ENCODE measurements around the gene HAP1.
"Not testable (repeated sequence)": the region's sequence is repeated elsewhere in the genome, so short reads cannot be mapped to it uniquely, and the experiment has no call there.

HAP1 gene, protein sequence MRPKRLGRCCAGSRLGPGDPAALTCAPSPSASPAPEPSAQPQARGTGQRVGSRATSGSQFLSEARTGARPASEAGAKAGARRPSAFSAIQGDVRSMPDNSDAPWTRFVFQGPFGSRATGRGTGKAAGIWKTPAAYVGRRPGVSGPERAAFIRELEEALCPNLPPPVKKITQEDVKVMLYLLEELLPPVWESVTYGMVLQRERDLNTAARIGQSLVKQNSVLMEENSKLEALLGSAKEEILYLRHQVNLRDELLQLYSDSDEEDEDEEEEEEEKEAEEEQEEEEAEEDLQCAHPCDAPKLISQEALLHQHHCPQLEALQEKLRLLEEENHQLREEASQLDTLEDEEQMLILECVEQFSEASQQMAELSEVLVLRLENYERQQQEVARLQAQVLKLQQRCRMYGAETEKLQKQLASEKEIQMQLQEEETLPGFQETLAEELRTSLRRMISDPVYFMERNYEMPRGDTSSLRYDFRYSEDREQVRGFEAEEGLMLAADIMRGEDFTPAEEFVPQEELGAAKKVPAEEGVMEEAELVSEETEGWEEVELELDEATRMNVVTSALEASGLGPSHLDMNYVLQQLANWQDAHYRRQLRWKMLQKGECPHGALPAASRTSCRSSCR

DNA sequence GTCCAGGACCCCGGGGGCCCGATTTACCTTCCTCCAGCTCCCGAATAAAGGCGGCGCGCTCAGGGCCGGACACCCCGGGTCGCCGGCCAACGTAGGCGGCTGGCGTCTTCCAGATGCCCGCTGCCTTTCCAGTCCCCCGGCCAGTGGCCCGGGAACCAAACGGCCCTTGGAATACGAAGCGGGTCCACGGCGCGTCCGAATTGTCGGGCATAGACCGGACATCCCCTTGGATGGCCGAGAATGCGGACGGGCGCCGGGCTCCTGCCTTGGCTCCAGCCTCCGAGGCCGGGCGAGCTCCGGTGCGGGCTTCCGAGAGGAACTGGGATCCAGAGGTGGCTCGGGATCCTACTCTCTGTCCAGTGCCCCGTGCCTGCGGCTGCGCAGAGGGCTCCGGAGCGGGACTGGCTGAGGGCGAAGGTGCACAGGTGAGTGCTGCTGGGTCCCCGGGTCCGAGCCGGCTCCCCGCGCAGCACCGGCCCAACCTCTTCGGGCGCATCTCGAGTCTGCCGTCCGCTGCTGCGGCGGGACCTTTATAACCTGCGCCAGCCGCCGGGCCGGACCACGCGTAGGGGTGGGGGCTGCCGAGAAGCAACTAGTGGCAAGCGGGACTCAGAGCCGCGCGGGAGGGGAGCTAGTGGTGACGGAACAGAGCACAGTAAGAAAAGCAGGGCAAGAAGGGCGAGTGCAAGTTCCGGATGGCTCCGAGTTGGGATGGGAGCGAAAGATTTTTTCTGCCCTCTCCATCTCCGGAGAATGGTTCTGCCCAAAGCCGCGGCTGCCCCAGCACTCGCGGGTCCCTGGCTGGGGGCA, at the start of gene HAP1:
HAP1 (minus strand) TSS at position 505 of the 810 bp plus-strand sequence; CDS start at position 496, 9 bp downstream.
- no peak for DNase-seq

DNA sequence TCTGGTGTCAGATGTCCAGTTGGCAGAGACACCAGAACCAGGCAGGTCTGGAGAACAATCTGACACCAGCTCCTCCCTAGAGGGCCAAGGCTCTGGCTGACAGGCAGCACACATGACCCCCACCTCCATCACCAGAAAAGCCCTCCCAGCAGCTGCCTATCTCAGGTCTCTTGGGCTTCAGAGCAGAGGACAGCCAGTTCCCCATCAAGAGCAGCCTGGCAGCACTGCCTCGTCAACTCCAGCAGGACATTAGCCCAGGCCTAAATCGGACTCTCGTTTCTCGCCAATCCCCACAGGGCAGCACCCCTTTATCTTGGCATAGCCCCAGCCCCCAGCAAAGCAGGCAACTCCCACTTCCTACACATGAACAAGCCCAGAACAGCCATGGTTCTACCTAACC, 47.7 kb upstream of the HAP1 start:
- no peak for DNase-seq

DNA sequence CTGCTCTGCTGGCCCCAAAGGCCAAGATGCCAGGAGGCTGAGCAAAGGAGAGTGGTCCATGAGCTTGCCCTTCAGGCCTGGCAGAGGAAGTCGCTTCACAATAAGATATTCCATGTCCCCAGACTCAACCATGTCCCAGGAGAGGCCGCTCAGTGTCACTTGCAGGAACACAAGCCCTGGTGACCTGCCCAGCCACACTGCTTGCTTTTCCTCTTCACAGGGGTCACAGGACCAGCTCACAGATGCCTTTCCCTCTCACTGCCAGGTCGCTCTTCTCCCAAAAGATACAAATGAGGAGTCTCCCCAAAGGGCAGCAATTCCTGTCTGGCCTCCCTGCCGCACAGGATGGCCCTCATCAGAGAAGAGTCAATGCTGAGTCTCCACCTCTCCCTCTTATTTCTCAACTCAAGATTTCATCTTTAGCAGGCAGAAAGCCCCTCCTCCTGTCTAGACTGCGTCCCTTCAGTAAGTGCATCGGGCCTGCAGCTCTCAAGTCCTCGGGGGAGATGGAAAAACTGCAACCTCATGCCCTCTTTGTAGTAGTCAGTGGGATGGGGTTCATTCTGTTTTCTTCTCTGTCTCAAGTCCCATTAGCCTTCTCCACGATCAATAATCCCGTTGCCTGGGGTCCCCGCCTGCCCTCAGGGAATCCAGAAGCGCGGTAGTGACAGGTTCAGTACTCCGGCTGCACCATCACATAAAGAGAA, 47.1 kb upstream of the HAP1 start:
- no peak for DNase-seq

DNA sequence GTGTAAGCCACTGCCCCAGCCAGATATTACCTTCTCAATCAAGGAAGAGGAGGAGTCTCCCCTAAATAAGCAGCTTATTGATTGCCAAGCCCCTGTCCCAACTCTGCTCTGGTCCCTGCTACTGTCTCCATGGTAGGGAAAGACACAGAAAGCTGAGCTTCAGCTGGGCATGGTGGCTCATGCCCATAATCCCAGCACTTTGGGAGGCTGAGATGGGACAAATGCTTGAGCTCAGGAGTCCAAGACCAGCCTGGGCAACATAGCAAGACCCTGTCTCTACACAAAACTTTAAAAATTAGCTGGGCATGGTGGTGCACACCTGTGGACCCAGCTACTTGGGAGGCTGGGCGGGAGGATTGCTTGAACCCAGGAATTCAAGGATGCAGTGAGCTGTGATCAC, 45.5 kb upstream of the HAP1 start:
- no peak for DNase-seq

DNA sequence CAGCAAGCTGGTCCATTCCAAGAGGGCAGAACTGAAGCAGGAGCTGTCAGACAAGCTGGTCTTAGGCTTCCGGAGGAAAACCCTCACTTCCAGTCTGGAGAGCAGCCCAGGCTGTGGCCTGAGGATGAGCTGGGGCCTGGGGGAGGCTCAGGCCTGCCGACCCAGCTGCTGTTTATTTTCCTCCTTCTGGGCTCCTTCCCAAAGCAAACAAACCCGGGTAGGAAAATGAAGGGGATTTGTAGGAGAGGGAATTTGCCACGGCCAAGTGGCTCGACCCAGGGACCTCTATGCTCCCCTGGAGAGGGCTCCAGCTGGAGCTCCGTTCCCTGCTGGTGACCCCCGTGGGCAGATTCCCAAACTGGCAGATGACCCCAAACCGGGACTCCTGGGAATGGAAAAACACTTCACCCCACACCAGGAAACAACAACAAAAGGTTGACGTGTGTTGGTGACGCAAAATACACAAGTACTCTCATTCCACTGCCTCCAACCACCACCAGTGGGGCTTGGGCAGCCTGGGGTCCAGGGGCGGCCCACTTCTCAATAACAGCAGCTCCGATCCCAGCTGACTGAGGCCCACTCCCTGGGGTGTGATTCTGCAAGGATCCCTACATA, 43.2 kb upstream of the HAP1 start:
- peak; percentile 93 for DNase-seq

DNA sequence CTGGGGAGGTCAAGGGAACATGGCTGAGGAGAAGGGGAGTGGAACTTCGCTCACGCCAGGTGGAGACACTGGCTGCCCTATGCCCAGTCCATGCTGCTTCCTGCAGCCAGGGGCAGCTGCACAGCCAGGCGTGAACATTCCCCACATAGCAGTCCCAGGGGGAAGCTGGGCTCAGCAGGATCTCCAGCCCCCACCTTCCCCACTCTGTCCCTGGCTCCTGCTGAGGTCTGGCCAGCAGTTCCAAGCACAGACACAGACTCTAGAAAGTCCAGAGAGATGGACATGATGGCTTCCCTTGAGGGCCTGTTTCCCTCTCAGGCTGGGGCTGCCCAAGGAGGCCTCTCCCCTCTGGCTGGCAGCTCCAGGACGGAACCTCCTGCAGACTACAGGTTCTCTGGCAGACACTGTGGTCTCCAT, 42.7 kb upstream of the HAP1 start:
- peak; percentile 73 for DNase-seq

DNA sequence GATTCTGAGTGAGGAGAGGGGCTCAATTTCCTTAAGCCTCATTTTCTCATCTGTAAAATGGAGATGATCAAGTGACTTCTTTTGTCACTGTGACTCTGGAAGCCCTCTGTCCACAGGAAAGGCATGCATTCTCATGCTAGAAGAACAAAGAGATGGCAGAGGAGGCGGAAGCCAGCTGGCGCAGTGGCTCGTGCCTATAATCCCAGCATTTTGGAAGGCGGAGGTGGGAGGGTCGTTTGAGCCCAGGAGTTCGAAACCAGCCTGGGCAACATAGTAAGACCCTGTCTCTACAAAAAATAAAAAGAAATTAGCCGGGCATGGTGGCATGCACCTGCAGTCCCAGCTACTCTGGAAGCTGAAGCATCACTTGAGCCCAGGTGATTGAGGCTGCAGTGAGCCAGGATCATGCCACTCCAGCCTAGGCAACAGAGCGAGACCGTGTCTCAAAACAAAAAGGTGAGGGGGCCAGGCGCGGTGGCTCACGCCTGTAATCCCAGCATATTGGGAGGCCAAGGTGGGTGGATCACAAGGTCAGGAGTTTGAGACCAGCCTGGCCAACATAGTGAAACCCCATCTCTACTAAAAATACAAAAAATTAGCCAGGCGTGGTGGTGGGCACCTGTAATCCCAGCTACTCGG, 41.9 kb upstream of the HAP1 start:
- not testable (repeated sequence) for DNase-seq

DNA sequence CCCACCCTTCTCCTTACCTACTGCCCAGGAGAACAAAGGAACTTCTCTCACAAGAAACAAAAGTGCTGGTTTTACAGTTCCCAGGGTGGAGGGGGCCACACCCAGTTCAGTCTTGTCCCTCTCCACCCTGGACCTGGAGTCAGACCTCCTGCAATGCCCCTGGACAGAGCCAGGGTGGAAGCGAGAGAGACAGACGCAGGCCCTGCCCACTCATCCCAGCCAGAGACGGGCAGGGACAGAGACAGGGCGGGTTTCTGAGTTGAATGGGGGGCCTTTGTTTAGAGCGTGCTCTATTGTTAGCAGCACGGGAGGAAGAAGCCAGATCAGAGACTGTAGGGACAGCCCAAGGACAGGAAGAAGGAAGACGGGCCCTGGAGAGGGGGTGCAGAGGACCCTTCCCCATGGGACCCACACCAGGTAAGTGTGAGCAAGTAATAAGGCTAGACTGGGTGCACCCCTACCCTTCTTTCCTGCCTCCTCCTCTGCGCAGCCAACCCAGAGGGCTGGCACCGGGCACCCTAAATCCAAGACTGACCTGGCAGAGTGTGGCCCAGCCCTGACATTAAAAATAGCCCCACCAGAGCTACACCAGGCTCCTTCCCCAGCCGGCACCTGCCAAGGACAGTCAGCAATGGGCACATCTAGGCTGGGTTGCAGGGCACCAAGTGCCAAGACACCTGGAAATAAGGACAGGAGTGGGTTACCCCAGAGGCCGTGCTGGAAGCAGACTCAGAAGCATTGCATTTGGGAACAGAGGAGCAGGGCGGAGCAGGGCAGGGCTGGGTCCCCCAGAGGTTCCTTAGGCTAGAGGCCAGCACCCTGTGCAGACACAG, 41.2 kb upstream of the HAP1 start:
- no peak for DNase-seq

DNA sequence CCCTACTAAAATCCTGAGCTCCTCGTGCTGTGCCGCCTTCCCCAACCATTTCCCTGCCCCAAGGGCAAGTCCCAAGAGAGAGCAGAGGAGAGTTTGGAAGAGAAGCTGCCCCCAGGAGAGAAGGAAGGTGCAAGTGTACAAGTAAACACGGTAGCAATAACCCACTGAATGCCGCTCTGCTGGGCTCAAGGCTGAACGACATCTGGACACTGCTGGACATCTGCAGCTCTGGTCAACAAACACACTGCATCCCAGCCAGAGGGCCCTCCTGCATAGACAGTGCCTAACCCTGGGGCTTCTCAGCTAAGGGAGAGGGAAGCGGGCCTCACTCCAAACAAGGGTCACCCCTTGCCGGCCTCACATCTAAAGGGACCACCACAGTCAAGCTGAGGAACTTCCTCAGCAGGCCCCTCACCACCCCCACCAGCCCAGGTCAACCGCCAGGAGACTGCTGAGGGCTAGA, 39.3 kb upstream of the HAP1 start:
- no peak for DNase-seq

DNA sequence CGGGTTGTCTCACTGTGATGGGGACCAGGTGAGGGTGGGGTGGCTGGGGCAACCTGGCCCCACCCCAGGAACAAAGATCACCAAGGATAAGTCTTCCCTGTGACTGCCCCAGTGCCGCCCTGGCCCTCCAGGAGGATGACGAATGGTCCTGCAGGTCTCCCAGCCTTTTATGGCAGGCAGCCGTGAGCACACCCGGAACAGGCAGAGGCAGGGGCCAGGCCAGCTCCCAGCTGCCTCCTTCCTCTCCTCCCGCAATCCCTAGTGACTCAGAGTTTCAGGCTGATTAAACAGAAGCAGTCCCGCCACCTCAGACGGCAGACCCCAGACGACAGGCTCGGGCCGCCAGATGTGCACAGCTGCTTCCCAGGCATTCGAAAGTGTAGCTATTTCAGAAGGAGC, 38.7 kb upstream of the HAP1 start:
- DNase-seq, result peak; percentile 55

DNA sequence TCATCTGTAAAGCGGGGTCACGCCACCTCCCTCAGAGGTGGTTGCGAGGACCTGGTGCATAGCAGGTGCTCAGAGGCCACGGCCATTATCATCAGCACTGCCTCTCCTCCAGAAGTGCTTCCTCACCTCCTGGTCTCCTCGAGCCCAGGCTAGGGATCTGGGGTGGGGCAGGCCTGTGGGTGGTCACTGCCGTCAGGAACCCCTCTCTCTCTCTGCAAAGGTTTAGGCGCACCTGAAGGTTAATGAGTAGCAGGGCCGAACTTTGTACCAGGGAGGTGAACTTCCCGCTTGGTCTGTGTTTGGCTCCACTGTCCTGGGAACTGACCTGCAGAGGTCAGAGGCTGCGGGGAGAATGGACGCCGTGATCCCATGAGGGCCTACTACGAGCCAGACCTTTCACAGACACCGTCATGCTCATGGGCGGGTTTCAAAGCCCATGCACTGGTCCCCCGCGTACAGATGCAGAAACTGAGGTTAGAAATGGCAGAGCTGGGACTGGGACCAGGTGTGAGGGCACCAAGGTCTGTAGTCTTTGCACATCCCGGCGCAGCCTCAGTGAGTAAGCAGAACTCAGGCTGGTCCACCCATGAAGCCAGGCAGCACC, 38.2 kb upstream of the HAP1 start:
- no peak for DNase-seq

DNA sequence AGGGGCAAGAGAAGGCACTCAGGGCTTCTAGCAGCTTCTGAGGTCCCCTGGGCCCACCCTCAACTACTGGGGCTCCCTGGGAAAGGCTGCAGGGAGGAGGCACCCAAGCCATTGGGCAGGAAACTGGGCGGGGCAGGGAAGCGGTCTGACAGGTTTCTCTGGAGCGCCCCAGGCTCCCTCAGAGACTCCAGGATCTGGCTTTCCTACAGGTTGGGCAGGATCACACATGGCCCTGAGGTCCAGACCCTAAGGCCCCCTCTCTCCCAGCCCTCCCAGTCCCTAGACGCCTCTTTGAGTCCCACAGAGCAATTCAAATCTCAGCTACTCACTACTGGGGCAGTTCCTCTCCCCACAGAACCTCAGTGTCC, 37.8 kb upstream of the HAP1 start:
- DNase-seq, result no peak

DNA sequence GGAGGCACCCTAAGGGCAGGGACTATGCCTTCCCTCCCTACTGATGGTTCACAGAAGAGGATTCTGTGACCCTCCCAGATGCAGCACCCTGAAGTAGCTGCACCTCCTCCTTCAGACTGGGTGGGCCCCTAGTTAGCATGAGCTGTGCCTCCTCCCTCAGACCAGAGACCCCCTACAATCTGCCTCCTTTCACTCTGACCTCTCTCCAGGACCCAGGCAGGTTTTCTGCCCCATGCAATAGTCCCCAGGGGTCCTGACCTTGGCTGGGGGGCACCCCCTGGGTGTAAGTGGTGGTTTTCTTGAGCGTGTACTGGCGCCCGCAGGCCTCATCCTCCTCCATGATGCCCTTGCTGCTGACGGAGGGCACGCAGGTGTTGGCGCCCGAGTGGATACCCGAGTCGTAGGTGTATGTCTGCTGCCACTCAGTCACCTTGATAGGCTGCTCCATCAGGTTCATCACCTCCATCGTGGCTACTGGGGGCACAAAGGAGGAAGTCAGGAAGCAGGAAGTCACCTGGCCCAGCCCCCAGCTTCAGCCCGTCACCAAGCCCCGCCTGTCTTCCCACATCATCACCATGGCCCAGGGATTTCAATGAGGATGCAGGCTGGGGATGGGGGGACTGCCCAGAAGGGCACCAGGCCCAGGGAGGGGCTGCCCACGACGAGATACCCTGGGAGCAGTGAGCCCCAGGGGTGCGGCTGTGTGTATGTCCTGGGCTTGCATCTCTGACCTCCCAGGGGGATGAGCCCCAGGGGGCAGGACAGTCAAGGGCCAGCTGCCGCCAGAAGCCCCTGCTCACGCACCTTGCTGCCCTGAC, 37.2 kb upstream of the HAP1 start:
- DNase-seq, result no peak

DNA sequence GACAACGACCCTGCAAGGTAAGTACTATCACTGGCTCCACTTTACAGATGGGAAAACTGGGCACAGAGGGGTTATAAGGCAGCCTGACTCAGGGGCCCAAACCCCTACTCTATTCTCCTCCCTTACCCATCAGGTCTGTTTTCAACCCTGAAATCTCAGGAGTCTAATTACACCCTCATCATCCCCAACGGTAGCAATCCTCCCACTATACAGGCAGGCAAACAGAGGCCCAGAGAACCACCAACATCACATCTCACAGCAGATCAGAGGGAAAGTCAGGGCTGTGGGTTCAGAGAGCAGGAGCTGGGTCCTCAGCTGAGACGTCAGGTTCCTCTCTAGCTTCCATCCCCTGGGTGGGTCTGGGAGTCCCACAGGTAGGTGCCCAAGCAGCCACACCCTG, 35.5 kb upstream of the HAP1 start:
- no peak for DNase-seq

DNA sequence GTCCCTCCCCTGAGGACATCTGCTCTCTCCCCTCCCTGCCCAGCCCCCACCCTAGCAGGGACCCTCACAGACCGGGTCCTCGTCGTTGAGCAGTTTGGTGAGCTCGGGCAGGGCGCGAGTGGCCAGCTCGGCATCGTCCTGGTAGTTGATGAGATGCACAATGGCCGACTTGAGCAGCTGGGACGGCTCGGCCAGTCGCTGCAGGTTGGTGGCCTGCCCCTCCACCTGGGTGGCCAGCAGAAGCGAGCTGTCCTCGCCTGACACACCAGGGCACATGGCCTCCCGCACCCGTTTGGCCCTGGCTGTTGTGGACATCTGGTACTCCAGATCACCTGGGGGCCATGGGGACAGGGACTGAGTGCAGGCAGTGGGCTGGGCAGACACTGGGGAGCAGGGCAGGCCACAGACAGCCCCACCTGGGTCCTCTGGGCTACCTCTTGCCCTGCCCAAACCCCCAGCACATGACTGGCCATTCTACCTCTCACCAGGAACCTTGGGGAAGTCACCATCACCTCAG, 35.0 kb upstream of the HAP1 start:
- no peak for DNase-seq

DNA sequence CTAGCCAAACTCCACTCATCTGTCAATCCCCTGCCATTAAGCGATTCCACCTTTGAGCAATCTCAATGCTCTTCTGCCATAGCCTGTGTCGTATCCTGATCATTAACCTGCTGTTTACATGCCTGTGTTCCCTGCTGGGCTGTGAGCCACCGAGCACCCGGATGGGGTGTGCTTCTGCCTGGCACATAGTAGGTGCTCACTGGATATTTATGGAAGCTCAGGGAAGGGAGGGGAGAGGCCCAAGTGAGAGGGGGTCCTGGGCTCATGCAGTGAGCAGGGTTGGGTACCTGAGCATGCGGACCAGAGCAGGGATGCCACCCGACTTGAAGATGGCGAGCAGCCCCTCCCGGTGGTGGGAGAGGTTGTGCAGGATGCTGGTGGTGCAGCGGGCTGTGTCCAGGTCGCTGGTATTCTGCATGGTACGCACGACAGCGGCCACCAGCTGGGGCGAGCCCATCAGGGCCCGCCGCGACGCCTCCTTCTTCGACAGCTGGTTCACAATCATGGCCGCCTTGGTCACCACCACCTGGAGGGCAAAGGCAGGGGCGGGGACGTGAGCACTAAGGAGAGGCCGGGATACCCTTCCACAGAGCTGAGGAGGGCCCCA, 34.3 kb upstream of the HAP1 start:
- DNase-seq, result no peak

DNA sequence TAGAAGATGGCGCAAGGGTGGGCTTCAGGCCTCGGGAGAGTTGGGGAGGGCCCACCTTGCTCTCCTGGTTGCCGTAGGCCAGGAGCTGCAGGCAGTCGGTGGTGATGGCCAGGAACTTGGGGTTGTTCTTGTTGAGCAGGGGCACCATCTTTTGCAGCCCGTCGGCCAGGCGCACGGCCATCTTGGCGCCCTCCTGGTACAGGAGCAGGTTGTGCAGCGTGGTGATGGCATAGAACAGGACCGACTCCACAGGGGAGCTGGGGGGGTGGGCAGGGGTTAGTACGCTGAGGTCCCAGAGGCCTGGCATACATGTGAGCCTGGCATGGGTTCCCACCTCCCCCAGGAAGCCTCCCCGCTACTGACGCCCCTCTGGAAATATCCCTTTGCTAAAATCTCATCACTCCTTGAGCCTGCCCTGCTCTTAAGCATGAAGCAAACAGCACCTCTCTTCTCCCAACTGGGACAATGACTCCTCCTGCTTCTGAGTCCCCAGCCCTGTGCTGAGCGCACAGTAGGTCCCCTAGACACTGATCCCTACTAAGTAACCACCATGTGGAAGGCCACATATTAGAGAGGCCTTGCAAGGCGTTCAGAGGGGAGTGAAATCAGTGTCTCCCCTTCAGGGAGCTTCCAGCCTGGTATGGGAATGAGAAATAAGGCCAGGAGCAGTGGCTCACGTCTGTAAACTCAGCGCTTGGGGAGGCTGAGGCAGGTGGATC, 33.0 kb upstream of the HAP1 start:
- DNase-seq, result no peak

DNA sequence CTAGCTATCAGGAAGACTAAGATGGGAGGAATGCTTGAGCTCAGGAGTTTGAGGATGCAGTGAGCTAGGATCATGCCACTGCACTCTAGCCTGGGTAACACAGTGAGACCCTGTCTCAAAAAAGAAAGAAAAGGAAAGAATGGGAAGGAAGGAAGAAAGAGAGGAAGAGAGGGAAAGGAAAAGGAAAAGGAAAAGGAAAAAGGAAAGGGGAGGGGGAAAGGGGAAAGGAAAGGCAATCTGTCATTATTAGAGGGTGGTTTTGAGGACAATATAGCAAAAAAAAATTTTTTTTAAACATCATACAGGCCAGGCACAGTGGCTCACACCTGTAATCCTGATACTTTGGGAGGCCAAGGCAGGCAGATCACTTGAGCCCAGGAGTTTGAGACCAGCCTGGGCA, 31.7 kb upstream of the HAP1 start:
- DNase-seq, result no peak

Measured in femur (tissue), 1 donor.